Stromal cell of bone marrow (primary cell): ENCODE measurements around the gene CPEB4.
A peak's percentile ranks its signal among the peaks of the same experiment; 100 is the strongest.

ENCODE experiments used
- DNase-seq: peaks from one replicate; pipeline ENCODE4 v3.0.0-alpha.2; 2012; ENCODE audit warnings: low read depth

Gene CPEB4

GRCh38 chr5:173945160-173945559 is 57.0 kb downstream of the CPEB4 start:
- DNase-seq: no peak

DNA sequence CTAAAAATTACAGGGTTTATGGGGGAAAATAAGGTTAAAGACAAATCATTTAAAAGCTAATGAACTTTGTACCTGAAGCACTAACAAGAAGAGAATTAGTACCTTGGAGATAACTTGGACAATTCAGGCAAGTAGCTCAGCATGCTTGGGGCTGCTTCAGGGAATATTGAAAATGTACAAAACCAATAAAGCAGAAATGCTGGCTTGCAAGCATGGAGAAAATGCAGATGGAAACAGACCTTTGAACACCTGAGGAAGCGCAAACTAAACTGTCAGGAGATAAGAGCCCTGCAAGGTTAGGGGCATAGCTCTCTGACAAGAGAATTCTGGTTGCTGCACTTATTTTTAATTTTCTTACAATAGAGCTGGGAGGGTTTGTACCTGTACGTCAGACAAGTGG is 58.2 kb downstream of the CPEB4 start:
- no peak for DNase-seq

- DNase-seq: no peak
Observed at GRCh38 chr5:173950829-173951228, 62.7 kb downstream of the CPEB4 start.

- DNase-seq: no peak
Observed at GRCh38 chr5:173953528-173954090, 65.5 kb downstream of the CPEB4 start.

DNA sequence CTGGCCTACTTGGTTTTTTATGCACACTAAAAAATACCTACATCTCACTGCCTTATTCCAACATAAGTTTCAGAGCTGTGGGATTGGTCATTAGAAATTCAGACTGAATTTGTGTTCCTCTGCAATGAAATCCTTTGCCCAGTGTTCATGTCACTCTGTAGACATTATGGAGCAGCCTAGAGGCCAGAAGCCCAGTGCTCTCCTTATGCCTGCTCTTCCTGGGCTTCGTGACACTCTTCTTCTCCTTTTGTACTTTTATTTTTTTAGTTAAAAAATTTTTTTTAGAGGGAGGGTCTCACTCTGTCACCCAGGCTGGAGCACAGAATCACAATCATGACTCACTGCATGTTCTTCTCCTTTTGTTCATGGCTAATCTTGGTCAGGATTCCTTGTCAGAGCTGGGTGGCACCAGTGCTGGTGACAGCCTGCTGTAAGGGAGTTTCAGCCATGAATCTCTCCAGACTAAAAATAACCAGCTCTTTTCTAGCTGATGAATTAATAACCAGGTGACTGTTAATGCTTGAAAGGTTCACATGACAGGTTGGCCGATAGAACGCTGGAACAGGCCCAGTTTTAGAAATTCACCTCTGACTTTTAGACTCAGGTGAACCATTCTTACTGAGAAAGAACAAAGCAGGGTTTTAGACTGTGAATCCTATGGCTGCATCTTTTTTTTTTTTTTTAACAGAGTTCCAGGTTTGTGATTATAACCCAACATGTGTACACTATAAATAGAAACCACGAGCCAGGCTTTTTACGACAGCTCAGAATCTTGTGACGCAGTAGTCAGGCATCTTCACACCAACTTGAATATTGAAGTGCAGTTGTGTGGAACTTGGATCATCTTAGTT is 66.7 kb downstream of the CPEB4 start:
- DNase-seq: peak; percentile 56

- DNase-seq: no peak
Observed at GRCh38 chr5:173960986-173961385, 72.8 kb downstream of the CPEB4 start.

DNA sequence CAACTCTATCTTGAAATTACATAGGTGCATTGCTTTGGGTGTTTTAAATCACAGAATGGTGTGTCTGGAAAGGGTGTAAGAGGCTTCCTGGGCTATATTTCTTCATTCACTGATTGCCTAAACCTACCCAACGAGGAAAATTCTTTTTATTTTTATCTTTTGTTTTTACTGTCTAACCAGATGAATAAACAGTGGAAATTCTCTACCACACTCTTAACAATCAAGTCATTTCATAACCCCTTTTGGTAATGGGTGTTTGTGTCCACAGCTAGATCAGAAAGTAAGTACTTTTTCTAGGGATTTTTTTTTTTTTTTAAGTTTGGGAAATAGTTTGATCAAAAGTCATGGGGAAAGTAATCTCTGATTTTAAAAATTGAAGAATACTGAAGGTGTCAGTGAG is 73.3 kb downstream of the CPEB4 start:
- DNase-seq: no peak

DNA sequence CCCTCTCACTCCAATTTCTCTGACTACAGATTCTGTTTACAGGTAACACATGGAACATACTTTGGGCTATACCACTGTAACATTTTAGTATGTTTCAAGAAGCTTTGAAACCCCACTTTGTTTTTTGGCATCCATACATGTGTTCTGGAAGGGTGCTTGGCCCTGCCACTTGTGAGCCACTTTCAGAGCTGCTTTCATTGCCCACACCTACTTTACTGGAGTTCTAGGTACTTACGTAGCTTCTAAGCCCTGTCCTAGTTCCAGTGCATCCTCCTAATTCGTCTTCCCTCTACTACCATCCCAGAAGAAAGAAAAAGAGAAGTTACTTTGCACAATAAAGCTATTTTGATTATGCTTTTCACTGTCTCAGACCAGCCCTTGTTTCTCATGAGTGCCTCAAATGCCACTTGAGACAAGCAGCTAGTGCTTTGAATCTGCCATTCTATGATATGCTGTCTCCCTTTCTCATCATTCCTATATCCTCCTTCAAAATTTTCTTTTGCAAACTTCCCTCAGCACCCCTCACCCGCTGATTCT is 74.4 kb downstream of the CPEB4 start:
- DNase-seq: no peak

DNA sequence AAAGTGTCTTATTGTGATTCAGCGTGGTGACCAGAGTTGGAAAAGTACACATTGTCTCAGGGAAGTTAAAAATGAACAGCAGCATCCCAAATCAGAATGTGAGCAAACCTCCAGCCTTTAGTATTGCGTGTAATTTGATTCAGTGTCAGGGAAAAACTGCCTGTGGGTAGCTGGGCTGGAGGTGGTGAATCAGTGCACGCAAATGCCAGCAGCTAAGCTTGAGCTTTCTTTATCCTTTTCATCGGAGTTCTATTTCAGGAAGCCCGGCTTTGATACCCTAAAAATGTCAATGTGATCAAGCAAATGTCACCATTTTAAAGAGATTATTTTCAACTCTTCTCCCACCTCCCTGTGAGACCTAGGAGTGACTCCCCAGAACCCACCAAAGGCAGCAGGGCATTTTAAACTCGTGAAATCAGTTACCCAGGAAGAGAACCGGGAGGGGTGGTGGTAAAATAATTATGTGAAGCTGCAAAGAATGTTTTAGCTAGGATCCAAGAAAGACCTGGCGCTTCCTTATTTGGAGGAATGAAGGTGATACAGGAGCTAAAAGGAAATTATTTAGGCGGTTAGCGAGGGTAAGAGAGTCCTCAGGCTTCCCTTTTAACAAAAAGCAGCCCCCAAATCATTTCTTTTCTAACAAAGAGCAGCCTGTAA is 75.2 kb downstream of the CPEB4 start:
- DNase-seq: peak; percentile 69

DNA sequence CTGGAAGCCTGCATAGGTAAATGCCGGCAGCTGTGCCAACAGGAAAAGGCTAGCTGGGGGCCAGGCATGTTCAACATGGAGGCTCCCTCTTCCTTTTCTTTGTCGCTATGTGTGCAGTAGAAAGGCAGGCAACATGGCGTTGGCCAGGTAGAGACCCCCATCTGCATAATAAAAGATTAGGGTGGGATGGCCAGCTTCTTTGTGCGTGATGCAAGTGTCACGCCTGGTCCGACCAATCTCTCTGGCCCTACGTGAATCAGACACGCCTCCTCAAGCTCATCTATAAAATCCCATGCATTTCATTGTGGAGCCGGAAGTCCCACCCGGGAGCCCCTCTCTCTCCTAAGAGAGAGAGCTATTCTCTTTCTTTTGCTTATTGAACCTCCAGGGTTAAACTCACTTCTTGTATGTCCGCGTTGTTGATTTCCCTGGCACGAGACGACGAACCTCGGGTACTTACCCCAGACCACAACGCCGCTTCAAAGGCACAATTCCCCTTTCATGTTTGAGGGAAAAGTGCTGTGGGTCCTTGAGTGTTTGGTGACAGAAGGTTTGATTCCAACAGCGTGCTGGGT is 75.8 kb downstream of the CPEB4 start:
- DNase-seq: no peak

- DNase-seq: no peak
Observed at GRCh38 chr5:173964506-173964905, 76.4 kb downstream of the CPEB4 start.

DNA sequence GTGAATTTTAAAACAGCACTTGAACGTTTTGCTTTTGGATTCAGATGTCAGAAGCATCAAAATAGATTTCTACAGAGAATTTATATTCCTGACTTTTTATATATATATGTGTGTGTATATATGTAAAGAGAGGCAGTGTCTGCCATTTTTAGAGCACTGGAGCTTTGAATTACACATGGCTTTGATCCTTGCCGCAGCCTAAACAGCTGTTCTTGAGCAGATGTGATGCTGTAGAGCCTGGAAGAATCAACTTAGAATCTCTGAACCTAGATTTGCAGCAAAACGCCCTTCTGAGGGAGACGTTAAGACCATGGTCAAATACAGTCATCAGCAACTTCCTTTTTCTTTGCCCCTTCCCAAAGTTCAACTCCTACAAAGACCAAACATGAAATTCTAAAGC is 79.1 kb downstream of the CPEB4 start:
- DNase-seq: no peak

DNA sequence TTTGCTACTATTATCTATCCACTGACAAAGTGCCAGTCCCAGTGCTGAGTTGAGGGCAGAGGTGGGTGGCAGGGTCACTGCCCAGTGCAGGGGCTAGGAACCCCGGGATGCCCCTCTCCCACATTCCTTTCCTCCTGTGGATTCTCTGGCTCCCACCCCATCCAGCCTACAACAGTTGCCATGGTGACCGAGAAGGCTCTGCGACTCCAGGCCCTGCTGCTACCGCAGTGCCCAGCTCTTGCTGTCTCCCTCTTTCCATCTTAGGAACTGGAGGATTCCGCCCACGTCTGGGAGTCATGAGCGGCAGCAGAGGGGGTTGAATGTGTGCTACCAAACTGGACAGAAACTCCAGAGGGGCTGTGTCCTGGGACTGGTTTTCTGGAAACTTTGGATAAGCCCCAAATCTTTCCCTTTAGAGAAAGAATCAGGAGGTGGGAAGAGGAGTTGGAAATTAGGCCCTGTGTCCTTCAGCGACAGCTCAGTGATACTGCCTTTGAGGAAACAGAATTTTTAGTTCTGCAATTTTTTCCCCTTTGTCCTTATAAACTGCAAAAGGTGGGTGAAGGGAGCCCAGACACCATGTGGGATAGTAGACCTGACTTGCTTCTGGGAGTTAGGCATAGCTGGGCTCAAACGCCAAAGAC is 80.1 kb downstream of the CPEB4 start:
- DNase-seq: no peak

DNA sequence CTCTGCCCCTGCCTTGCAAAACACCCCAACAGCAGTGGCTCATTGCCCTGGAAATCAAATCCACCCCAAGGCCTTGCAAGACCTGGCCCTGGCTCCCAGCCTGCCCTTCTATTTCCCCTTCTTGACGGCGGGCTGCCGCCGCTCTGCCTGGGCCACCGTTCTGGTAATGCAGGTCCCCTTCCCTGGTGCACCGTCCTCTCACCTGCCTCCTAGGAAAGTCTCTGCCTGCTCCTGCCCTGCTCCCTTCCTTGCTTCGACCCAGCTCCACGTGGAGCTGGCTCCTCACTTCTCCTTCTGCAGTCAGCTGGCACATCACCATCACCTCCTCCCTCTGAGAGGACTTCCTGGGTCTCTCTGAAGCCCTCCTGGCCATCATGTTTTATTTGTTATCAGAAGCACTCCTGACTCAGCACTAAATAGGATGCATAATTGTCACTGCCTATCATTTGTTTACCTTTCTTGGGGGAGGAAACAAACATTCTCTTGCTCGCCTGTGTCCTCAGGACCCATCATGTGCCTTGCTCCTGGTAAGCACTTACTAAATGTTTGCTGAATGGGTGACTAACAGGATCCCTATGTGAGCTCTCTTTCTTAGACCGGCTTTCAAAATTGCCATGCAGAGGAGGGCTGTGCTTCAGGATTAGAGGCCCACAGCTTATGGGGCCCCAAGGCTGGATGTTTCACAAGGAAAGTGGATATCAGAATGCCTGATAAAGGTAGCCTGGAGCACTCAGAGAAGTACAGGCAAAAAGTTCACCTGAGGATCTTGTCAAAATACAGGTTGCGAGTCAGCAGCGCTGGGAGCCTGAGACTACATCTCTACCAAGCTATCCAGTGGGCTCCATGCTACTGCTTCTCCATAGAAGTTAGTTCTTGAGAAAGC is 81.3 kb downstream of the CPEB4 start:
- no peak for DNase-seq

DNA sequence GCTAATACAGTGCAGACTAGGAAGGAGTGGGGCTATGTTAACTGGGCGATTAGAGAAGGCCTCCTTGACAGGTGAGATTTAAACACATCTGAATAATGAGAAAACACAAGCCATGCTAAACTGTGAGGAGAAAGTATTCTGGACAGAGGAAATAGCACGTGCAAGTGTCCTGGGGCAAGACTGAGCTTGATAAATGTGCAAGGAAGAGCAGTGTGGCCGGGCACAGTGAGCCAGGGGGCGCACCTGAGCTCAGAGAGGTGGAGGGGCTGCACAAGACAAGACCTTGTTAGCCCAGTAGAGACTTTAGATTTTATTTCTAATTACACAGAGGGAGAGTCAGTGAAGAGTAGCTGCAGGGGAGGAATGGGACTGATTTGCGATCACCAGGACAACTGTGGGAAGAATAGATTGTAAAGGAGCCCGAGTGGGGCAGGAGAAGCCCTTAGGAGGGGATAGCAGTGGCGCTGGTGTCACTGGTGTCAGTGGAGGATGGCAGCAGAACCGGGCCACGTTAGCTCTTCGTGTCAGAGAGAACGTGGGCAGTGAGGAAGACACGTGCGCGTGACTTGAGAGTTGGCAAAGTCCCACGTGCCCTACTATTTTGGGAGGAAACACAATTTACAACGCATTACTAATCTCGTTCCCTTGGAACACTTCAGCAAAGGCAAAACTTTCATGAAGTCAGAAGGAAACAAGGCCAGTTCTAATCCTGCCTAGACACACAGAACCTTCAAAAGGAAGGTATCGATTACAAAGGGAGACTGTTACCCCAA is 82.9 kb downstream of the CPEB4 start:
- no peak for DNase-seq

DNA sequence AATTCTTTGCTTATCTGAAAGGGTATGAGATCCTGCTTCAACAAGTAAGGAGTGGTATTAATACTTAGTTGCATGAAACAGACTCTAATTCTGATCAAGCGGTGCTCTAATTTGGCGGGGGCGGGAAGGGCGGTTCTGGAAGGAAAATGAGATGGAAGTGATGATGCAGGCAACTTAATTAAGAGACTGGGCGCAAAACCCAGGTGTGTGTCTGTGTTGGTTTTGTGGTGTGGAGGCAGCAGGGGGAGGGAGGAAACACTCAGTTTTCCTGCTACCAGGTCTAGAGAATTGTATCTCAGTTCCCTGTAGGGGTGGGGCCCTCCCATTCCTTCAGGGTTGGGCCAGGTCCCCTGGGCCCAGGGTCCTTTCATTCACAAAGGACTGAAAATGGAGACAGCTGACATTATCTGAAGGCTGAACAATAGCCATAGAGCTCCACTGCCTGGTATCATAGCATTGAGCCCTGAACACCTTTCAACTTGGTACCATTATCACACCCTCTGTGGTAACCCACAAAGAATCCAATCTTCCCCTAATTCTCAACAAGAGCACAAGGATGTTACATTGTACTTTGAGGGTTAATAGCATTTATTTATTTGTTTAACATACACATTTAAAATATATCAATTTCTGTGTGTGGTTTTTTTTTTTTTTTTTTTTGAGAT is 83.7 kb downstream of the CPEB4 start:
- no peak for DNase-seq

GRCh38 chr5:173972607-173972924 is 84.4 kb downstream of the CPEB4 start:
- DNase-seq: no peak

GRCh38 chr5:173972925-173973615 is 84.9 kb downstream of the CPEB4 start:
- peak; percentile 55 for DNase-seq

GRCh38 chr5:173973616-173973969 is 85.4 kb downstream of the CPEB4 start:
- DNase-seq: no peak
